WTC11 (cell line): ENCODE measurements around the gene CCDC88B. TPM values are rescaled to one million over a fixed set of nuclear protein-coding genes. Genes with fewer than 3 reads are reported as not detected.

ENCODE experiments used
- ATAC-seq: fragments of 200-7000 bp; cut with Tn5 transposase; 2 replicates; pipeline ENCODE4 v1.10.0; 2021; ENCODE audit warnings: mild to moderate bottlenecking, moderate library complexity
- CTCF ChIA-PET: fragments of 300-600 bp; sonication (Branson Sonifier 250); formaldehyde crosslinking; loops from one replicate; lab custom pipeline; 2021; ENCODE audit warnings: antibody characterized with exemption; lab: Charles Lee
- POLR2A ChIA-PET: fragments of 350-600 bp; sonication (Branson Sonifier 250); formaldehyde crosslinking; loops from one replicate; lab custom pipeline; 2021; ENCODE audit warnings: antibody characterized with exemption; lab: Charles Lee
- DNase-seq: peaks from one replicate; pipeline ENCODE4 v3.0.0; 2021; ENCODE audit warnings: low spot score
- H3K27ac Mint-ChIP-seq: 2 replicates; pipeline ENCODE4 v1.8.0; 2021; ENCODE audit warnings: mixed read lengths
- H3K27me3 Mint-ChIP-seq: 2 replicates; pipeline ENCODE4 v1.8.0; 2021; ENCODE audit warnings: low read depth, mild to moderate bottlenecking, moderate library complexity, mixed read lengths
- H3K36me3 Mint-ChIP-seq: 2 replicates; pipeline ENCODE4 v1.8.0; 2021; ENCODE audit warnings: mixed read lengths
- H3K4me1 Mint-ChIP-seq: 2 replicates; pipeline ENCODE4 v1.8.0; 2022; ENCODE audit warnings: mixed read lengths
- H3K4me3 Mint-ChIP-seq: 2 replicates; pipeline ENCODE4 v1.8.0; 2021; ENCODE audit warnings: mild to moderate bottlenecking, moderate library complexity, mixed read lengths
- H3K9me3 Mint-ChIP-seq: 2 replicates; pipeline ENCODE4 v1.8.0; 2021; ENCODE audit warnings: mixed read lengths
- ARID4B ChIP-seq: sonication (generic); formaldehyde crosslinking; IDR thresholded peaks from 2 replicates; pipeline ENCODE4 v1.8.0; 2023; ENCODE audit warnings: missing genetic modification reagents, mild to moderate bottlenecking, borderline replicate concordance
- ELF4 ChIP-seq: sonication (generic); formaldehyde crosslinking; IDR thresholded peaks from 2 replicates; pipeline ENCODE4 v1.8.1; 2022; ENCODE audit warnings: low read depth, mild to moderate bottlenecking, moderate library complexity, missing genetic modification reagents
- ERG ChIP-seq: fragments of 250-450 bp; sonication (Bioruptor Pico); IDR thresholded peaks from 2 replicates; pipeline ENCODE4 v1.8.0; 2021; ENCODE audit warnings: mild to moderate bottlenecking
- HMGXB4 ChIP-seq: sonication (generic); formaldehyde crosslinking; IDR thresholded peaks from 2 replicates; pipeline ENCODE4 v1.8.1; 2023; ENCODE audit warnings: mild to moderate bottlenecking, moderate library complexity, missing genetic modification reagents
- PRDM15 ChIP-seq: sonication (generic); formaldehyde crosslinking; IDR thresholded peaks from 2 replicates; pipeline ENCODE4 v1.8.0; 2022; ENCODE audit warnings: missing genetic modification reagents
- RORB ChIP-seq: fragments of 250-450 bp; sonication (Bioruptor Pico); IDR thresholded peaks from 2 replicates; pipeline ENCODE4 v1.9.0; 2021; ENCODE audit warnings: mild to moderate bottlenecking
- SOX15 ChIP-seq: fragments of 250-450 bp; sonication (Bioruptor Pico); IDR thresholded peaks from 2 replicates; pipeline ENCODE4 v1.9.0; 2021; ENCODE audit warnings: mild to moderate bottlenecking
- SP1 ChIP-seq: sonication (generic); formaldehyde crosslinking; conservative IDR thresholded peaks from 2 replicates; pipeline ENCODE4 v1.8.1; 2022; ENCODE audit warnings: missing genetic modification reagents
- TCF7 ChIP-seq: sonication (generic); formaldehyde crosslinking; IDR thresholded peaks from 2 replicates; pipeline ENCODE4 v1.8.0; 2022; ENCODE audit warnings: mild to moderate bottlenecking, low read depth, missing genetic modification reagents, moderate library complexity
- ZMAT4 ChIP-seq: fragments of 250-450 bp; sonication (Bioruptor Pico); IDR thresholded peaks from 2 replicates; pipeline ENCODE4 v1.9.0; 2021; ENCODE audit warnings: mild to moderate bottlenecking
- ZNF423 ChIP-seq: fragments of 250-450 bp; sonication (Bioruptor Pico); IDR thresholded peaks from 2 replicates; pipeline ENCODE4 v2.1.2; 2022; ENCODE audit warnings: mild to moderate bottlenecking, moderate library complexity
- ZNF512 ChIP-seq: sonication (generic); formaldehyde crosslinking; IDR thresholded peaks from 2 replicates; pipeline ENCODE4 v1.8.1; 2022; ENCODE audit warnings: missing genetic modification reagents, borderline replicate concordance
- ZNF671 ChIP-seq: fragments of 250-450 bp; sonication (Bioruptor Pico); IDR thresholded peaks from 2 replicates; pipeline ENCODE4 v1.8.0; 2021; ENCODE audit warnings: mild to moderate bottlenecking
- total RNA-seq: library from RNA; stranded (reverse); gene quantifications from 3 replicates; pipeline ENCODE4 v1.2.3, GENCODE V29; 2021

Gene CCDC88B
- total RNA-seq, 1 experiment from 2014 or later, result 17.0 TPM

GRCh38 chr11:64376071-64376470, 36.1 kb downstream of the CCDC88B start (continued):
- TF ChIP-seq ARID4B (CRISPR knock-in tag), result no peak
- TF ChIP-seq TCF7 (CRISPR knock-in tag), result no peak
- TF ChIP-seq SOX15 (CRISPR knock-in tag), result no peak
- TF ChIP-seq ZNF423 (CRISPR knock-in tag), result no peak
- no peak for TF ChIP-seq SP1 (CRISPR knock-in tag)
- no peak for TF ChIP-seq RORB
- TF ChIP-seq ZMAT4 (CRISPR knock-in tag), result no peak
- no peak for TF ChIP-seq ERG (CRISPR knock-in tag)
- TF ChIP-seq, all 79 proteins: peak for 0

- DNase-seq, result no peak
- TF ChIP-seq ELF4 (CRISPR knock-in tag) (no peak), PRDM15 (CRISPR knock-in tag) (no peak), ZNF671 (CRISPR knock-in tag) (no peak), HMGXB4 (no peak), ZNF512 (no peak)
- TF ChIP-seq, all 79 proteins: peak for 0
- Mint-ChIP-seq H3K27ac (no peak overlapping the region), H3K36me3 (no peaks in the 10 kb centered on the region), H3K27me3 (peaks cover 6% of the 10 kb centered on the region; the same call in 1 of the 2 replicates), H3K4me3 (no peak overlapping the region), H3K4me1 (peaks cover 5% of the 10 kb centered on the region), H3K9me3 (no peaks in the 10 kb centered on the region)
- ATAC-seq, result no peak
- CTCF ChIA-PET, result interaction anchor here (1.4 to 3.6 kb wide), 3 partner anchors 22 to 71 kb away, joined by 7 to 15 read pairs (median 7); no protein-coding TSS in a partner anchor
- POLR2A ChIA-PET, result no interaction called here
Observed at GRCh38 chr11:64378335-64378880, 38.4 kb downstream of the CCDC88B start.
